Measurements from ENCODE around the gene C17orf50.

DNA sequence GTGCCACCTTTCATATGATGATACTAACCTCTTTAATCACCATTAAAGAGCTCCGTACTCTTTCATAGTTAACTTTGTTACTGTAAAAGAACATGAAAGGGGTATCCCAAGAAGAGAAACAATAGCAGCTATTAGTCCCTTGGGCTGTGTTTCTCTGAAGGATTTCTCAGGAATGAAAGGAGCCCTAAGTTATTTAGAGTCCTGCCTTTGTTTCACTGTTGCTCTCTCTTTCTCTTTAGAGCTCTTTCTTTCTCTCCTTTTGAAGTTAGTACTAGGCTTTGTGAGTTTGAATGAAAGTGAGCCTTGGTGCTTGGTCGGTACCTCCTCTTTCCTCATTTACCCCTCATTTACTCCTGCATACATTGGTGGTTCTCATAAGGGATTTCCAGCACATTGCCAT is 49.7 kb upstream of the C17orf50 start:
- TF ChIP-seq POLR2AphosphoS5 (IDR thresholded peaks at IDR 0.05; ENCODE audit: low read depth, low read length) (no peak), CEBPB (IDR thresholded peaks at IDR 0.05; ENCODE audit: low read depth) (no peak), TCF7L2 (IDR thresholded peaks at IDR 0.05; ENCODE audit: borderline replicate concordance, extremely low read depth, insufficient read depth, insufficient read length) (no peak), RAD21 (IDR thresholded peaks at IDR 0.05; ENCODE audit: low read depth) (no peak), YY1 (IDR thresholded peaks at IDR 0.05; ENCODE audit: extremely low read depth, insufficient replicate concordance, low read depth, low read length) (no peak), EZH2 (IDR thresholded peaks at IDR 0.05) (no peak), POLR2A (IDR thresholded peaks at IDR 0.05; ENCODE audit: borderline replicate concordance, extremely low read depth, insufficient read depth, insufficient read length) (no peak)
- TF ChIP-seq, protein P1, sequence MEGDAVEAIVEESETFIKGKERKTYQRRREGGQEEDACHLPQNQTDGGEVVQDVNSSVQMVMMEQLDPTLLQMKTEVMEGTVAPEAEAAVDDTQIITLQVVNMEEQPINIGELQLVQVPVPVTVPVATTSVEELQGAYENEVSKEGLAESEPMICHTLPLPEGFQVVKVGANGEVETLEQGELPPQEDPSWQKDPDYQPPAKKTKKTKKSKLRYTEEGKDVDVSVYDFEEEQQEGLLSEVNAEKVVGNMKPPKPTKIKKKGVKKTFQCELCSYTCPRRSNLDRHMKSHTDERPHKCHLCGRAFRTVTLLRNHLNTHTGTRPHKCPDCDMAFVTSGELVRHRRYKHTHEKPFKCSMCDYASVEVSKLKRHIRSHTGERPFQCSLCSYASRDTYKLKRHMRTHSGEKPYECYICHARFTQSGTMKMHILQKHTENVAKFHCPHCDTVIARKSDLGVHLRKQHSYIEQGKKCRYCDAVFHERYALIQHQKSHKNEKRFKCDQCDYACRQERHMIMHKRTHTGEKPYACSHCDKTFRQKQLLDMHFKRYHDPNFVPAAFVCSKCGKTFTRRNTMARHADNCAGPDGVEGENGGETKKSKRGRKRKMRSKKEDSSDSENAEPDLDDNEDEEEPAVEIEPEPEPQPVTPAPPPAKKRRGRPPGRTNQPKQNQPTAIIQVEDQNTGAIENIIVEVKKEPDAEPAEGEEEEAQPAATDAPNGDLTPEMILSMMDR (IDR thresholded peaks at IDR 0.05 in 2 of 3, conservative IDR thresholded peaks at IDR 0.05 in 1 of 3; ENCODE audit: borderline replicate concordance in 1 of 3, insufficient read depth in 1 of 3, low read depth in 2 of 3, low read length in 2 of 3) = no peak
- TF ChIP-seq, protein P2, sequence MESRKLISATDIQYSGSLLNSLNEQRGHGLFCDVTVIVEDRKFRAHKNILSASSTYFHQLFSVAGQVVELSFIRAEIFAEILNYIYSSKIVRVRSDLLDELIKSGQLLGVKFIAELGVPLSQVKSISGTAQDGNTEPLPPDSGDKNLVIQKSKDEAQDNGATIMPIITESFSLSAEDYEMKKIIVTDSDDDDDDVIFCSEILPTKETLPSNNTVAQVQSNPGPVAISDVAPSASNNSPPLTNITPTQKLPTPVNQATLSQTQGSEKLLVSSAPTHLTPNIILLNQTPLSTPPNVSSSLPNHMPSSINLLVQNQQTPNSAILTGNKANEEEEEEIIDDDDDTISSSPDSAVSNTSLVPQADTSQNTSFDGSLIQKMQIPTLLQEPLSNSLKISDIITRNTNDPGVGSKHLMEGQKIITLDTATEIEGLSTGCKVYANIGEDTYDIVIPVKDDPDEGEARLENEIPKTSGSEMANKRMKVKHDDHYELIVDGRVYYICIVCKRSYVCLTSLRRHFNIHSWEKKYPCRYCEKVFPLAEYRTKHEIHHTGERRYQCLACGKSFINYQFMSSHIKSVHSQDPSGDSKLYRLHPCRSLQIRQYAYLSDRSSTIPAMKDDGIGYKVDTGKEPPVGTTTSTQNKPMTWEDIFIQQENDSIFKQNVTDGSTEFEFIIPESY (IDR thresholded peaks at IDR 0.05; ENCODE audit: extremely low read depth, insufficient replicate concordance, low read length) = no peak
- TF ChIP-seq, protein P3, sequence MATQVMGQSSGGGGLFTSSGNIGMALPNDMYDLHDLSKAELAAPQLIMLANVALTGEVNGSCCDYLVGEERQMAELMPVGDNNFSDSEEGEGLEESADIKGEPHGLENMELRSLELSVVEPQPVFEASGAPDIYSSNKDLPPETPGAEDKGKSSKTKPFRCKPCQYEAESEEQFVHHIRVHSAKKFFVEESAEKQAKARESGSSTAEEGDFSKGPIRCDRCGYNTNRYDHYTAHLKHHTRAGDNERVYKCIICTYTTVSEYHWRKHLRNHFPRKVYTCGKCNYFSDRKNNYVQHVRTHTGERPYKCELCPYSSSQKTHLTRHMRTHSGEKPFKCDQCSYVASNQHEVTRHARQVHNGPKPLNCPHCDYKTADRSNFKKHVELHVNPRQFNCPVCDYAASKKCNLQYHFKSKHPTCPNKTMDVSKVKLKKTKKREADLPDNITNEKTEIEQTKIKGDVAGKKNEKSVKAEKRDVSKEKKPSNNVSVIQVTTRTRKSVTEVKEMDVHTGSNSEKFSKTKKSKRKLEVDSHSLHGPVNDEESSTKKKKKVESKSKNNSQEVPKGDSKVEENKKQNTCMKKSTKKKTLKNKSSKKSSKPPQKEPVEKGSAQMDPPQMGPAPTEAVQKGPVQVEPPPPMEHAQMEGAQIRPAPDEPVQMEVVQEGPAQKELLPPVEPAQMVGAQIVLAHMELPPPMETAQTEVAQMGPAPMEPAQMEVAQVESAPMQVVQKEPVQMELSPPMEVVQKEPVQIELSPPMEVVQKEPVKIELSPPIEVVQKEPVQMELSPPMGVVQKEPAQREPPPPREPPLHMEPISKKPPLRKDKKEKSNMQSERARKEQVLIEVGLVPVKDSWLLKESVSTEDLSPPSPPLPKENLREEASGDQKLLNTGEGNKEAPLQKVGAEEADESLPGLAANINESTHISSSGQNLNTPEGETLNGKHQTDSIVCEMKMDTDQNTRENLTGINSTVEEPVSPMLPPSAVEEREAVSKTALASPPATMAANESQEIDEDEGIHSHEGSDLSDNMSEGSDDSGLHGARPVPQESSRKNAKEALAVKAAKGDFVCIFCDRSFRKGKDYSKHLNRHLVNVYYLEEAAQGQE (IDR thresholded peaks at IDR 0.05; ENCODE audit: low read depth) = no peak

All from HCT116 (cell line).